Astrocyte (in vitro differentiated cells and primary cell): ENCODE data around the gene EVA1B.

Source experiments
- CTCF ChIP-seq: IDR thresholded peaks from 2 replicates; pipeline ENCODE4 v1.5.1; 2011; ENCODE audit warnings: low read depth, mild to moderate bottlenecking, inconsistent platforms, low read length, moderate library complexity; ENCODE audit not compliant: insufficient read depth
- EZH2 ChIP-seq: IDR thresholded peaks from 2 replicates; pipeline ENCODE4 v1.6.1; 2012; ENCODE audit warnings: mild to moderate bottlenecking, low read length, inconsistent platforms; ENCODE audit not compliant: insufficient read depth

- no peak for TF ChIP-seq EZH2
- no peak for TF ChIP-seq CTCF
These were observed 26.4 kb downstream of the EVA1B start for GRCh38 chr1:36297062-36297461.
